SK-N-MC (cell line): ENCODE measurements around the gene ALKAL2.

Experiments
- DNase-seq: peaks from one replicate; pipeline ENCODE4 v3.0.0-alpha.2; 2011; ENCODE audit warnings: low read depth, low spot score
- H3K27ac ChIP-seq: fragments of 200-600 bp; sonication (generic); 2 replicates; pipeline ENCODE4 v1.5.1; 2016; ENCODE audit warnings: mixed run types
- H3K36me3 ChIP-seq: fragments of 200-600 bp; sonication (generic); 2 replicates; pipeline ENCODE4 v1.6.1; 2017; ENCODE audit warnings: antibody characterized with exemption, low read length, mixed read lengths; ENCODE audit not compliant: insufficient read depth
- H3K4me3 ChIP-seq: fragments of 200-600 bp; sonication (generic); 2 replicates; pipeline ENCODE4 v1.5.1; 2016
- H3K9ac ChIP-seq: fragments of 200-600 bp; sonication (generic); 2 replicates; pipeline ENCODE4 v1.8.0; 2017; ENCODE audit warnings: mixed run types, mixed read lengths; ENCODE audit not compliant: insufficient read length
- H3K9me3 ChIP-seq: fragments of 200-600 bp; sonication (generic); 2 replicates; pipeline ENCODE4 v1.6.1; 2017; ENCODE audit warnings: low read depth, mild to moderate bottlenecking, antibody characterized with exemption, low read length, moderate library complexity, mixed read lengths
- EZH2 ChIP-seq: fragments of 200-600 bp; sonication (generic); IDR thresholded peaks from one replicate; pipeline ENCODE4 v1.6.1; 2017; ENCODE audit warnings: antibody characterized with exemption
- FOXP2 ChIP-seq: optimal IDR thresholded peaks from 2 replicates; pipeline ENCODE3; 2011; ENCODE audit warnings: mild to moderate bottlenecking, moderate library complexity; ENCODE audit not compliant: insufficient read depth; ENCODE audit errors: extremely low read length, control extremely low read depth
- POLR2AphosphoS5 ChIP-seq: IDR thresholded peaks from 2 replicates; pipeline ENCODE4 v1.6.1; 2012; ENCODE audit warnings: mild to moderate bottlenecking, low read depth, low read length, borderline replicate concordance

The ALKAL2 gene

GRCh38 chr2:286774-287392 lies 1.0 kb downstream of the ALKAL2 start:
- H3K9me3 ChIP-seq, result no peaks in the 10 kb centered on the region
- H3K9ac ChIP-seq, result no peak overlapping the region
- H3K4me3 ChIP-seq, result no peak overlapping the region
- no peak for TF ChIP-seq EZH2
- TF ChIP-seq POLR2AphosphoS5, result no peak
- no peak for TF ChIP-seq FOXP2
- H3K27ac ChIP-seq, result no peak overlapping the region
- no peak for DNase-seq
- peaks cover 4% of the 10 kb centered on the region; the same call in 1 of the 2 replicates for H3K36me3 ChIP-seq

GRCh38 chr2:286035-286434 lies 1.9 kb downstream of the ALKAL2 start:
- Histone ChIP-seq H3K36me3 (peaks cover 12% of the 10 kb centered on the region; the same call in 1 of the 2 replicates), H3K27ac (no peak overlapping the region), H3K9me3 (no peaks in the 10 kb centered on the region), H3K9ac (no peak overlapping the region), H3K4me3 (no peak overlapping the region)
- no peak for DNase-seq
- TF ChIP-seq POLR2AphosphoS5 (no peak), EZH2 (no peak), FOXP2 (no peak)

- Histone ChIP-seq H3K4me3 (no peak overlapping the region), H3K36me3 (peaks cover 17% of the 10 kb centered on the region), H3K9ac (no peak overlapping the region), H3K27ac (no peak overlapping the region), H3K9me3 (no peaks in the 10 kb centered on the region)
- no peak for TF ChIP-seq EZH2
- TF ChIP-seq FOXP2, result no peak
- no peak for TF ChIP-seq POLR2AphosphoS5
- no peak for DNase-seq
Observed at GRCh38 chr2:285531-285930, 2.4 kb downstream of the ALKAL2 start.

- Histone ChIP-seq H3K27ac (no peak overlapping the region), H3K9me3 (no peaks in the 10 kb centered on the region), H3K4me3 (no peak overlapping the region), H3K36me3 (peaks cover 23% of the 10 kb centered on the region), H3K9ac (no peak overlapping the region)
- no peak for TF ChIP-seq FOXP2
- TF ChIP-seq POLR2AphosphoS5, result no peak
- TF ChIP-seq EZH2, result no peak
- DNase-seq, result no peak
Observed at GRCh38 chr2:284896-285492, 2.9 kb downstream of the ALKAL2 start.

- Histone ChIP-seq H3K9me3 (no peaks in the 10 kb centered on the region), H3K27ac (no peak overlapping the region), H3K9ac (no peak overlapping the region), H3K4me3 (no peak overlapping the region), H3K36me3 (peaks cover 31% of the 10 kb centered on the region)
- no peak for DNase-seq
- TF ChIP-seq FOXP2 (no peak), EZH2 (no peak), POLR2AphosphoS5 (no peak)
Observed at GRCh38 chr2:283996-284794, 3.7 kb downstream of the ALKAL2 start.

- Histone ChIP-seq H3K9me3 (no peaks in the 10 kb centered on the region), H3K9ac (no peak overlapping the region), H3K4me3 (no peak overlapping the region), H3K36me3 (peaks cover 47% of the 10 kb centered on the region), H3K27ac (no peak overlapping the region)
- TF ChIP-seq POLR2AphosphoS5 (no peak), EZH2 (no peak), FOXP2 (no peak)
- DNase-seq, result no peak
Observed at GRCh38 chr2:282371-283263, 5.3 kb downstream of the ALKAL2 start.

- DNase-seq, result no peak
- no peak for TF ChIP-seq EZH2
- TF ChIP-seq POLR2AphosphoS5, result no peak
- TF ChIP-seq FOXP2, result no peak
- Histone ChIP-seq H3K9ac (no peak overlapping the region), H3K36me3 (peaks cover 59% of the 10 kb centered on the region), H3K4me3 (no peak overlapping the region), H3K9me3 (no peaks in the 10 kb centered on the region), H3K27ac (no peak overlapping the region)
Observed at GRCh38 chr2:281381-281780, 6.5 kb downstream of the ALKAL2 start.
